HepG2 (cell line): ENCODE results near the gene FCER1G. TPM values are rescaled to one million over a fixed set of nuclear protein-coding genes. Genes with fewer than 3 reads are reported as not detected.

Source experiments
- AHR ChIP-seq: IDR thresholded peaks from 2 replicates; pipeline ENCODE4 v1.6.1; 2018; ENCODE audit warnings: missing genetic modification reagents, missing compliant biosample characterization
- ATF3 ChIP-seq: sonication (generic); formaldehyde crosslinking; IDR thresholded peaks from 2 replicates; pipeline ENCODE4 v1.4.0; 2020; ENCODE audit warnings: missing genetic modification reagents
- GABPB1 ChIP-seq: IDR thresholded peaks from 2 replicates; pipeline ENCODE4 v1.6.1; 2016; ENCODE audit warnings: mild to moderate bottlenecking, missing genetic modification reagents, moderate library complexity, missing compliant biosample characterization
- KDM2A ChIP-seq: sonication (generic); formaldehyde crosslinking; IDR thresholded peaks from 2 replicates; pipeline ENCODE4 v1.4.0; 2020; ENCODE audit warnings: low read depth, missing genetic modification reagents, borderline replicate concordance
- NFRKB ChIP-seq: fragments of 450-650 bp; IDR thresholded peaks from 2 replicates; pipeline ENCODE4 v1.6.1; 2017
- PHF8 ChIP-seq: sonication (generic); formaldehyde crosslinking; IDR thresholded peaks from 2 replicates; pipeline ENCODE4 v1.5.0; 2020; ENCODE audit warnings: missing genetic modification reagents
- POLR2AphosphoS2 ChIP-seq: IDR thresholded peaks from 2 replicates; pipeline ENCODE4 v1.6.1; 2011; ENCODE audit warnings: low read depth, low read length, improper control_type of control experiment
- SP4 ChIP-seq: sonication (generic); formaldehyde crosslinking; IDR thresholded peaks from 2 replicates; pipeline ENCODE4 v1.8.1; 2023; ENCODE audit warnings: mild to moderate bottlenecking, missing genetic modification reagents
- ZBTB25 ChIP-seq: IDR thresholded peaks from 2 replicates; pipeline ENCODE4 v1.6.1; 2018; ENCODE audit warnings: missing genetic modification reagents
- ZNF12 ChIP-seq: sonication (generic); formaldehyde crosslinking; IDR thresholded peaks from 2 replicates; pipeline ENCODE4 v1.5.0; 2020; ENCODE audit warnings: missing genetic modification reagents
- ZNF329 ChIP-seq: sonication (generic); formaldehyde crosslinking; IDR thresholded peaks from 2 replicates; pipeline ENCODE4 v1.9.0; 2021; ENCODE audit warnings: low read depth, mild to moderate bottlenecking, missing genetic modification reagents
- ZNF33B ChIP-seq: sonication (generic); formaldehyde crosslinking; IDR thresholded peaks from 2 replicates; pipeline ENCODE4 v1.5.1; 2020; ENCODE audit warnings: mild to moderate bottlenecking, missing genetic modification reagents
- ZNF383 ChIP-seq: sonication (generic); formaldehyde crosslinking; IDR thresholded peaks from 2 replicates; pipeline ENCODE4 v1.4.0; 2020; ENCODE audit warnings: missing genetic modification reagents, mild to moderate bottlenecking, borderline replicate concordance
- ZNF430 ChIP-seq: sonication (generic); formaldehyde crosslinking; IDR thresholded peaks from 2 replicates; pipeline ENCODE4 v1.9.0; 2021; ENCODE audit warnings: mild to moderate bottlenecking, missing genetic modification reagents
- ZNF468 ChIP-seq: sonication (generic); formaldehyde crosslinking; IDR thresholded peaks from 2 replicates; pipeline ENCODE4 v1.8.0; 2022; ENCODE audit warnings: mild to moderate bottlenecking, moderate library complexity, missing genetic modification reagents
- ZNF550 ChIP-seq: sonication (generic); formaldehyde crosslinking; IDR thresholded peaks from 2 replicates; pipeline ENCODE4 v1.4.0; 2020; ENCODE audit warnings: mild to moderate bottlenecking, missing genetic modification reagents, borderline replicate concordance
- ZNF672 ChIP-seq: sonication (generic); formaldehyde crosslinking; IDR thresholded peaks from 2 replicates; pipeline ENCODE4 v1.8.1; 2022; ENCODE audit warnings: missing genetic modification reagents
- ZNF75D ChIP-seq: sonication (generic); formaldehyde crosslinking; IDR thresholded peaks from 2 replicates; pipeline ENCODE4 v1.8.1; 2023; ENCODE audit warnings: missing genetic modification reagents, mild to moderate bottlenecking, borderline replicate concordance
- ZNF841 ChIP-seq: sonication (generic); formaldehyde crosslinking; IDR thresholded peaks from 2 replicates; pipeline ENCODE4 v1.8.1; 2023; ENCODE audit warnings: missing genetic modification reagents, borderline replicate concordance
- ZNF891 ChIP-seq: sonication (generic); formaldehyde crosslinking; IDR thresholded peaks from 2 replicates; pipeline ENCODE4 v1.5.0; 2020; ENCODE audit warnings: mild to moderate bottlenecking, missing genetic modification reagents
- ZSCAN20 ChIP-seq: sonication (generic); formaldehyde crosslinking; IDR thresholded peaks from 2 replicates; pipeline ENCODE4 v1.4.0; 2020; ENCODE audit warnings: missing genetic modification reagents, mild to moderate bottlenecking, borderline replicate concordance
- ZSCAN25 ChIP-seq: sonication (generic); formaldehyde crosslinking; IDR thresholded peaks from 2 replicates; pipeline ENCODE4 v1.8.0; 2022; ENCODE audit warnings: mild to moderate bottlenecking, missing genetic modification reagents
- ZSCAN29 ChIP-seq: sonication (generic); formaldehyde crosslinking; conservative IDR thresholded peaks from 2 replicates; pipeline ENCODE4 v1.4.0; 2020; ENCODE audit warnings: mild to moderate bottlenecking, missing genetic modification reagents
- polyA plus RNA-seq, 8 experiments: library from polyadenylated mRNA; depleted of rRNA in 3 of 8; stranded (reverse) in 7 of 8; unstranded in 1 of 8; fragments of >200 nt; fragmentation: Illumina TruSeq in 4 of 8; extraction: Trizol in 4 of 8; gene quantifications; 2 replicates each; pipeline versions ENCODE4 v1.2.1 to v1.2.3, GENCODE V29; 2011 to 2016; ENCODE audit warnings: low read depth in 4 of 8, missing spikeins in 1 of 8, mixed read lengths in 1 of 8; ENCODE audit not compliant: insufficient read depth in 1 of 8
- total RNA-seq, 5 experiments: library from RNA; depleted of rRNA; stranded (reverse); fragments of >200 nt; fragmentation: Illumina TruSeq; extraction: Trizol; gene quantifications; 2 replicates each; pipeline ENCODE4 v1.2.3, GENCODE V29; 2016; ENCODE audit warnings: low read depth in 1 of 5
- TF ChIP-seq, protein P1 (sequence below): sonication (generic); formaldehyde crosslinking; IDR thresholded peaks from 2 replicates; pipeline ENCODE4 v1.5.0; 2020; ENCODE audit warnings: mild to moderate bottlenecking, missing genetic modification reagents
- TF ChIP-seq, protein P2 (sequence below): sonication (generic); formaldehyde crosslinking; conservative IDR thresholded peaks from 2 replicates; pipeline ENCODE4 v1.4.0; 2020; ENCODE audit warnings: missing genetic modification reagents
- TF ChIP-seq, protein P3 (sequence below): sonication (generic); formaldehyde crosslinking; IDR thresholded peaks from 2 replicates; pipeline ENCODE4 v1.4.0; 2020; ENCODE audit warnings: missing genetic modification reagents

Gene FCER1G
- total and polyA plus RNA-seq, 2 of the 13 experiments (the other 11 are each of a cell fraction or from before 2014, with no cell fraction given), result 1.3 to 6.4 TPM

- TF ChIP-seq, protein P1, sequence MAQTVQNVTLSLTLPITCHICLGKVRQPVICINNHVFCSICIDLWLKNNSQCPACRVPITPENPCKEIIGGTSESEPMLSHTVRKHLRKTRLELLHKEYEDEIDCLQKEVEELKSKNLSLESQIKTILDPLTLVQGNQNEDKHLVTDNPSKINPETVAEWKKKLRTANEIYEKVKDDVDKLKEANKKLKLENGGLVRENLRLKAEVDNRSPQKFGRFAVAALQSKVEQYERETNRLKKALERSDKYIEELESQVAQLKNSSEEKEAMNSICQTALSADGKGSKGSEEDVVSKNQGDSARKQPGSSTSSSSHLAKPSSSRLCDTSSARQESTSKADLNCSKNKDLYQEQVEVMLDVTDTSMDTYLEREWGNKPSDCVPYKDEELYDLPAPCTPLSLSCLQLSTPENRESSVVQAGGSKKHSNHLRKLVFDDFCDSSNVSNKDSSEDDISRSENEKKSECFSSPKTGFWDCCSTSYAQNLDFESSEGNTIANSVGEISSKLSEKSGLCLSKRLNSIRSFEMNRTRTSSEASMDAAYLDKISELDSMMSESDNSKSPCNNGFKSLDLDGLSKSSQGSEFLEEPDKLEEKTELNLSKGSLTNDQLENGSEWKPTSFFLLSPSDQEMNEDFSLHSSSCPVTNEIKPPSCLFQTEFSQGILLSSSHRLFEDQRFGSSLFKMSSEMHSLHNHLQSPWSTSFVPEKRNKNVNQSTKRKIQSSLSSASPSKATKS (CRISPR knock-in tag), result no peak
- TF ChIP-seq, protein P2, sequence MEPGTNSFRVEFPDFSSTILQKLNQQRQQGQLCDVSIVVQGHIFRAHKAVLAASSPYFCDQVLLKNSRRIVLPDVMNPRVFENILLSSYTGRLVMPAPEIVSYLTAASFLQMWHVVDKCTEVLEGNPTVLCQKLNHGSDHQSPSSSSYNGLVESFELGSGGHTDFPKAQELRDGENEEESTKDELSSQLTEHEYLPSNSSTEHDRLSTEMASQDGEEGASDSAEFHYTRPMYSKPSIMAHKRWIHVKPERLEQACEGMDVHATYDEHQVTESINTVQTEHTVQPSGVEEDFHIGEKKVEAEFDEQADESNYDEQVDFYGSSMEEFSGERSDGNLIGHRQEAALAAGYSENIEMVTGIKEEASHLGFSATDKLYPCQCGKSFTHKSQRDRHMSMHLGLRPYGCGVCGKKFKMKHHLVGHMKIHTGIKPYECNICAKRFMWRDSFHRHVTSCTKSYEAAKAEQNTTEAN (CRISPR knock-in tag), result no peak
- TF ChIP-seq, protein P3, sequence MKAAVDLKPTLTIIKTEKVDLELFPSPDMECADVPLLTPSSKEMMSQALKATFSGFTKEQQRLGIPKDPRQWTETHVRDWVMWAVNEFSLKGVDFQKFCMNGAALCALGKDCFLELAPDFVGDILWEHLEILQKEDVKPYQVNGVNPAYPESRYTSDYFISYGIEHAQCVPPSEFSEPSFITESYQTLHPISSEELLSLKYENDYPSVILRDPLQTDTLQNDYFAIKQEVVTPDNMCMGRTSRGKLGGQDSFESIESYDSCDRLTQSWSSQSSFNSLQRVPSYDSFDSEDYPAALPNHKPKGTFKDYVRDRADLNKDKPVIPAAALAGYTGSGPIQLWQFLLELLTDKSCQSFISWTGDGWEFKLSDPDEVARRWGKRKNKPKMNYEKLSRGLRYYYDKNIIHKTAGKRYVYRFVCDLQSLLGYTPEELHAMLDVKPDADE (CRISPR knock-in tag), result no peak
- TF ChIP-seq ZNF841 (no peak; the same call in 1 of the 2 replicates), ZNF430 (CRISPR knock-in tag) (peak; percentile 87), ZNF33B (CRISPR knock-in tag) (no peak), GABPB1 (CRISPR knock-in tag) (peak; percentile 55), PHF8 (CRISPR knock-in tag) (no peak), ZSCAN20 (CRISPR knock-in tag) (no peak), ZNF891 (CRISPR knock-in tag) (no peak), ATF3 (no peak), ZNF672 (CRISPR knock-in tag) (no peak), POLR2AphosphoS2 (no peak), ZNF550 (no peak), ZBTB25 (CRISPR knock-in tag) (no peak), ZNF12 (CRISPR knock-in tag) (peak; percentile 73), KDM2A (no peak), SP4 (CRISPR knock-in tag) (no peak), ZNF468 (CRISPR knock-in tag) (no peak), ZSCAN29 (CRISPR knock-in tag) (no peak), NFRKB (no peak), AHR (CRISPR knock-in tag) (no peak), ZNF383 (CRISPR knock-in tag) (no peak), ZNF75D (no peak), ZNF329 (CRISPR knock-in tag) (no peak), ZSCAN25 (CRISPR knock-in tag) (no peak)
Measured at GRCh38 chr1:161218301-161219077, 3.4 kb downstream of the FCER1G start (continued).
